ENCODE measurements around the gene MEOX1. TPM values are rescaled to one million over a fixed set of nuclear protein-coding genes. Genes with fewer than 3 reads are reported as not detected.

MEOX1 gene
- total and polyA plus RNA-seq, 2 of the 8 experiments (the other 6 are each of a cell fraction or from before 2014, with no cell fraction given) = not detected

GRCh38 chr17:43664096-43664495 lies 2.4 kb upstream of the MEOX1 start:
- 76% methylated on average over 8 of the region's 12 CpGs; no CpG with 5 or more reads in 1 of the 2 experiments for WGBS, 2 experiments (ENCODE audit: extremely low coverage in 1 of 2, insufficient coverage in 1 of 2, insufficient read length in 1 of 2, insufficient replicate concordance in 2 of 2, low coverage in 1 of 2, low lambda C conversion rate in 2 of 2, missing lambda C conversion rate in 1 of 2)
- Histone ChIP-seq H3K23ac (ENCODE audit: insufficient read length) (no peak overlapping the region), H3K27ac (ENCODE audit: low read depth, low read length) (no peak overlapping the region), H4K5ac (ENCODE audit: insufficient read length, low read depth, low read length) (no peak overlapping the region), H4K91ac (replicated peaks; ENCODE audit: insufficient read length, low read length) (no peak overlapping the region), H3K36me3 (ENCODE audit: control insufficient read depth in 2 of 4, insufficient read depth in 4 of 4, low read length in 3 of 4) (no peaks in the 10 kb centered on the region), H3K9ac (replicated peaks in 1 of 4; ENCODE audit: extremely low read depth in 1 of 4, low read depth in 3 of 4, low read length in 3 of 4) (no peak overlapping the region), H3K23me2 (ENCODE audit: low read depth, low read length) (no peaks in the 10 kb centered on the region), H3K79me1 (ENCODE audit: low read depth, low read length) (no peaks in the 10 kb centered on the region), H3K79me2 (ENCODE audit: control insufficient read depth in 1 of 2, insufficient read depth in 2 of 2, low read length in 2 of 2) (no peaks in the 10 kb centered on the region), H3K4me3 (ENCODE audit: extremely low read depth in 1 of 4, insufficient read depth in 2 of 4, low read depth in 3 of 4, low read length in 4 of 4) (no peak overlapping the region), H2BK12ac (ENCODE audit: low read depth, low read length) (no peak overlapping the region), H2AFZ (ENCODE audit: low read length) (no peak overlapping the region), H3K27me3 (replicated peaks in 1 of 4; ENCODE audit: control insufficient read depth in 3 of 4, extremely low read depth in 1 of 4, insufficient read depth in 3 of 4, low read length in 3 of 4) (no peaks in the 10 kb centered on the region), H2AK5ac (ENCODE audit: low read depth, low read length) (no peak overlapping the region), H3K9me3 (ENCODE audit: insufficient read depth in 2 of 2, low read depth in 1 of 2, low read length in 1 of 2) (no peaks in the 10 kb centered on the region), H2BK20ac (ENCODE audit: low read length) (no peak overlapping the region), H4K8ac (ENCODE audit: extremely low read depth, insufficient read depth, low read length) (no peak overlapping the region), H2BK5ac (ENCODE audit: low read depth, low read length) (no peak overlapping the region), H2BK15ac (ENCODE audit: low read length) (no peak overlapping the region), H3K4me2 (ENCODE audit: insufficient read depth in 1 of 2, low read depth in 2 of 2, low read length in 2 of 2) (no peak overlapping the region), H3K18ac (ENCODE audit: extremely low read depth, low read length) (no peak overlapping the region), H3K4ac (replicated peaks; ENCODE audit: insufficient read length, low read depth, low read length) (no peak overlapping the region), H4K20me1 (replicated peaks in 1 of 2; ENCODE audit: control insufficient read depth in 1 of 2, insufficient read depth in 2 of 2, low read length in 2 of 2) (no peaks in the 10 kb centered on the region), H3K4me1 (replicated peaks in 1 of 4; ENCODE audit: control insufficient read depth in 3 of 4, insufficient read depth in 4 of 4, low read length in 3 of 4) (peaks cover 3 to 21% (median 12%) of the 10 kb centered on the region in 4 experiments; a peak in 5 of 7 replicates), H3K56ac (replicated peaks; ENCODE audit: insufficient read length, low read depth, low read length) (no peak overlapping the region), H2BK120ac (replicated peaks; ENCODE audit: low read depth, low read length) (no peak overlapping the region), H3K14ac (ENCODE audit: insufficient read length) (no peak overlapping the region)
- ChIA-PET CTCF (ENCODE audit: partially characterized antibody) (interaction anchor here (1.5 to 3.7 kb wide), 2 partner anchors 9 to 16 kb away, joined by 3 to 21 read pairs; no protein-coding TSS in a partner anchor), POLR2A (ENCODE audit: partially characterized antibody) (interaction anchor here (0.6 kb wide), 1 partner anchor 134 kb away, joined by 3 read pairs; no protein-coding TSS in a partner anchor)
- no peak for DNase-seq (ENCODE audit: low read depth in 1 of 2, low spot score in 2 of 2)
- no peak for FAIRE-seq
- no peak for TF ChIP-seq RXRA (IDR thresholded peaks at IDR 0.05; ENCODE audit: insufficient read depth, low read depth, low read length)
- no peak for TF ChIP-seq KDM5A (IDR thresholded peaks at IDR 0.05; ENCODE audit: low read length)
- no peak for TF ChIP-seq TAF7 (optimal IDR thresholded peaks at IDR 0.05; ENCODE audit: borderline replicate concordance, low read depth, low read length)
- TF ChIP-seq RNF2 (IDR thresholded peaks at IDR 0.05; ENCODE audit: borderline replicate concordance, low read depth, low read length, missing control alignments, poor library complexity, severe bottlenecking) = no peak
- TF ChIP-seq CHD2 (IDR thresholded peaks at IDR 0.05; ENCODE audit: low read length) = no peak
- no peak for TF ChIP-seq SIN3A (conservative IDR thresholded peaks at IDR 0.05 in 1 of 2, IDR thresholded peaks at IDR 0.05 in 1 of 2; ENCODE audit: low read depth in 1 of 2, low read length in 2 of 2)
- no peak for TF ChIP-seq GTF2F1 (IDR thresholded peaks at IDR 0.05; ENCODE audit: borderline replicate concordance, low read depth, low read length)
- TF ChIP-seq SIRT6 (IDR thresholded peaks at IDR 0.05; ENCODE audit: low read length) = no peak
- TF ChIP-seq SIX5 (IDR thresholded peaks at IDR 0.05; ENCODE audit: low read depth, low read length) = no peak
- no peak for TF ChIP-seq EZH2 (IDR thresholded peaks at IDR 0.05; ENCODE audit: low read depth, low read length, severe bottlenecking)
- TF ChIP-seq TEAD4 (IDR thresholded peaks at IDR 0.05; ENCODE audit: low read depth, low read length) = no peak
- no peak for TF ChIP-seq EP300 (IDR thresholded peaks at IDR 0.05; ENCODE audit: borderline replicate concordance in 1 of 2, low read depth in 2 of 2, low read length in 2 of 2)
- no peak for TF ChIP-seq RAD21 (IDR thresholded peaks at IDR 0.05 in 1 of 2, conservative IDR thresholded peaks at IDR 0.05 in 1 of 2; ENCODE audit: low read depth in 2 of 2, low read length in 2 of 2)
